ENCODE data around the gene HPS1. TPM values are rescaled to one million over a fixed set of nuclear protein-coding genes. Genes with fewer than 3 reads are reported as not detected.

The HPS1 gene
- total RNA-seq, 3 donors from 2014 or later (not counting 1 experiment from before 2014, with no cell fraction given), result 92.4 to 103 (median 102) TPM

DNA sequence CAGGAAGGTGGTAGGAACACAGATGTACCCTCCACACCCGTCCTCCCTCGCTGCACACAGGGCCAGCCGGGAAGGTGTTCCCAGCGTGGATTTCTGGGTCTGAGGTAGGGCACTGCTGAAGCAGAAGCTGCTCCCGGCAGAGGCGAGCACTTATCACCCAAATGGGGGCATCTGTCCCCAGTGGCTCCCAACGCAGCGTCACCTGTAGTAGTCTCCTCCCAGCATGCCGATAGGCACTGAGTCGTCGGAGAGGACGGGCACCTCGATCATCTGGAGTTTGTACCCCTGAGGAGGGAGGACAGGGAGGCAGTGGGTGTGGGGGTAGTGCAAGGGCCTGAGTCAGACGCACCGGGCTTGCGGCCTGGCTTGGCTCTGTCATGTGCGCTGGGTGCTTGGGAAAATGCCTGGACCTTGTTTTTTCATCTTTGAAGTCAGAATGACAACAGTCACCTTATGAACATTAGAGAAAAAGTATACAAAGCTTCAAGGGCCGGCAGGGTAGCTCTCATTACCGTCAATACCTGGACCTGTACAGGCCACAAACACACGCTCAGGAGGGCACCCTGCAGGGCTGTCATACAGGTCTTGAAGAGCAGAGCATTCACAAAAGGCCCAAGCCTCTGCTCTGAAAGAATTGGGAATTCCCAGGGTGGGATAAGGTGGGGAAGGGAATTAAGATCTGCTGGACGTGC, 28.6 kb downstream of the HPS1 start:
- no peaks in the 10 kb centered on the region for H3K9me3 ChIP-seq (ENCODE audit: control insufficient read depth, insufficient read depth, low read length)
- ATAC-seq (no peak), DNase-seq (no peak)
- peaks cover 12 to 19% of the 10 kb centered on the region in 2 donors for H3K4me1 Mint-ChIP-seq
- TF ChIP-seq, protein P1, sequence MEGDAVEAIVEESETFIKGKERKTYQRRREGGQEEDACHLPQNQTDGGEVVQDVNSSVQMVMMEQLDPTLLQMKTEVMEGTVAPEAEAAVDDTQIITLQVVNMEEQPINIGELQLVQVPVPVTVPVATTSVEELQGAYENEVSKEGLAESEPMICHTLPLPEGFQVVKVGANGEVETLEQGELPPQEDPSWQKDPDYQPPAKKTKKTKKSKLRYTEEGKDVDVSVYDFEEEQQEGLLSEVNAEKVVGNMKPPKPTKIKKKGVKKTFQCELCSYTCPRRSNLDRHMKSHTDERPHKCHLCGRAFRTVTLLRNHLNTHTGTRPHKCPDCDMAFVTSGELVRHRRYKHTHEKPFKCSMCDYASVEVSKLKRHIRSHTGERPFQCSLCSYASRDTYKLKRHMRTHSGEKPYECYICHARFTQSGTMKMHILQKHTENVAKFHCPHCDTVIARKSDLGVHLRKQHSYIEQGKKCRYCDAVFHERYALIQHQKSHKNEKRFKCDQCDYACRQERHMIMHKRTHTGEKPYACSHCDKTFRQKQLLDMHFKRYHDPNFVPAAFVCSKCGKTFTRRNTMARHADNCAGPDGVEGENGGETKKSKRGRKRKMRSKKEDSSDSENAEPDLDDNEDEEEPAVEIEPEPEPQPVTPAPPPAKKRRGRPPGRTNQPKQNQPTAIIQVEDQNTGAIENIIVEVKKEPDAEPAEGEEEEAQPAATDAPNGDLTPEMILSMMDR (IDR thresholded peaks at IDR 0.05), result no peak
- intact Hi-C loops (cut with micrococcal nuclease), result no loop called here
- 97% methylated on average over 21 of the region's 21 CpGs for WGBS (ENCODE audit: insufficient coverage)
- H3K4me3 ChIP-seq (ENCODE audit: low read length), result no peak overlapping the region
- H3K27ac ChIP-seq (ENCODE audit: low read length), result no peak overlapping the region
- H3K9me3 Mint-ChIP-seq, result no peaks in the 10 kb centered on the region
- no peaks in the 10 kb centered on the region for H3K27me3 Mint-ChIP-seq (ENCODE audit: low read depth in 2 of 2)
- H3K4me3 Mint-ChIP-seq, result no peak overlapping the region
- H3K36me3 ChIP-seq (ENCODE audit: control insufficient read depth, insufficient read depth, low read length), result peaks cover 43% of the 10 kb centered on the region
- H3K36me3 Mint-ChIP-seq, result peaks cover 7% of the 10 kb centered on the region
- no peaks in the 10 kb centered on the region for H3K27me3 ChIP-seq (ENCODE audit: control insufficient read depth, insufficient read depth, low read length)
- H3K4me1 ChIP-seq (ENCODE audit: control insufficient read depth, insufficient read depth, low read length), result peaks cover 18% of the 10 kb centered on the region
- no peak overlapping the region for H3K27ac Mint-ChIP-seq

DNA sequence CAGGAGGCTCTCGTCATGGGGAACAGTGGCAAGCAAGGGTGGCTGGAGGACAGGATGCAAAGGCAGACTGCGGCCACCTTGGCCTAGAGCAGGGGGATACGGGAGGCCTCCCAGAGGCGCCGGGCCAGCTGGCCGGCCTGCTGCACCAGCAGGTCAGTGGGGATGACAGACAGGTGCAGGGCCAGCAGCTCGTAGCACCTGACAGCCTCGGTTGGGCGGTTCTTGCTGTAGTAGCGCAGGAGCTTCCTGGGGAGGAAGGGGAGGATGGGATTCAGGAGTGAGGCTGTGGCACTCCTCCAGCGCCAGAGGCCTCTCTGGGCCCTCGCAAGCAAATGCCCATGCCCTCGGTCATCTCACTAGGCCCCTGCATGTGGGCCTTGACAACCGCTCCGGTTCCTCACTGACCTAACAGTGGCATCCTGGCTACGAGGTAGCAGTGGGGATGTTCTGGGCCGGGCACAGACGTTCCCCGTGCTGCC, 29.2 kb downstream of the HPS1 start:
- Histone ChIP-seq H3K36me3 (ENCODE audit: control insufficient read depth, insufficient read depth, low read length) (peaks cover 43% of the 10 kb centered on the region), H3K9me3 (ENCODE audit: control insufficient read depth, insufficient read depth, low read length) (no peaks in the 10 kb centered on the region), H3K4me3 (ENCODE audit: low read length) (no peak overlapping the region), H3K27me3 (ENCODE audit: control insufficient read depth, insufficient read depth, low read length) (no peaks in the 10 kb centered on the region), H3K27ac (ENCODE audit: low read length) (no peak overlapping the region), H3K4me1 (ENCODE audit: control insufficient read depth, insufficient read depth, low read length) (peaks cover 18% of the 10 kb centered on the region)
- Mint-ChIP-seq H3K4me3 (no peak overlapping the region), H3K27me3 (ENCODE audit: low read depth in 2 of 2) (no peaks in the 10 kb centered on the region), H3K4me1 (peaks cover 12 to 21% of the 10 kb centered on the region in 2 donors), H3K27ac (no peak overlapping the region), H3K9me3 (no peaks in the 10 kb centered on the region), H3K36me3 (peaks cover 7% of the 10 kb centered on the region)
- WGBS (ENCODE audit: insufficient coverage), result 97% methylated on average over 19 of the region's 19 CpGs
- no peak for DNase-seq
- intact Hi-C loops (cut with micrococcal nuclease), result no loop called here
- ATAC-seq, result no peak
- TF ChIP-seq, protein P1 (IDR thresholded peaks at IDR 0.05), result no peak

DNA sequence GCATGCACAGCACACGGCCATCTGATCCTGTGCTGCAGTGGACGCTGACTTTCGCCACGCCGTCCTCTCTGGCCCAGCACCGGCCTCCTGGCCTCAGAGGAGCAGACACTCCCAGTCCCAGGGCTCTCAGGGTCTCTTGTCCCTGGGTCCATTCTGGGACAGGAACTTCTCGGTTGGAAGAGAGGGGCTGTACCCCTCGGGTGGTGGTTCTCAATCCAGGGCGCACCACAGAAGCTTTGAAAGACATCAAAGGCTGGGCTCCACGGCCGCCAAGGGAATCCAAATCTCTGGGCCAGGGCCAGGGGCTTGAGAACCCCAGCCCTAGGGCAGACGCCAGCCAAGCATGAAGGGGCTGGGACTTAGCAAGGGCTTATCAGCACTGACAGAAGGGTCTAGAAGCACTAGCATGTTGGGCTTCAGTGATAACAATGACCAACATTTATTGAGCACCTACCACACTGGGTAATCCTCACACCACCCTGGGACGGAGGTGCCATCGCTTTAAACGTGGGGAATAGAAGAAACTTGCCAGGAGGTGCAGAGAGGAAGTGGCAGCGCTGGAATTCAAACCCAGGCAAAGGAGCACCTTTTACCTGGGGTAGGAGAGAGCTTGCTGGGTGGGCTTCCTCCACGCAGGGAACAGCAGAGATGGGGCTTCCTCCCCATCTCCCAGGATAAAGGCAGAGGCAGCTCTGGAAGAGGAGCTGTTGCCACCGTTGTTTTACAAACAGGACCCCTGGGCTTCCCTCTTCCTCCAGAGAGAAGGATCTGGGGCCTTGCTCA, 29.9 kb downstream of the HPS1 start:
- Mint-ChIP-seq H3K36me3 (peaks cover 7% of the 10 kb centered on the region), H3K4me1 (peaks cover 12 to 23% of the 10 kb centered on the region in 2 donors), H3K27ac (peak overlapping the region; percentile 38 to 96), H3K4me3 (peak overlapping the region; percentile 25), H3K27me3 (ENCODE audit: low read depth in 2 of 2) (no peaks in the 10 kb centered on the region), H3K9me3 (no peaks in the 10 kb centered on the region)
- 94% methylated on average over 16 of the region's 18 CpGs for WGBS (ENCODE audit: insufficient coverage)
- H3K4me1 ChIP-seq (ENCODE audit: control insufficient read depth, insufficient read depth, low read length), result peaks cover 18% of the 10 kb centered on the region
- DNase-seq, result no peak
- peaks cover 37% of the 10 kb centered on the region for H3K36me3 ChIP-seq (ENCODE audit: control insufficient read depth, insufficient read depth, low read length)
- H3K27ac ChIP-seq (ENCODE audit: low read length), result no peak overlapping the region
- no peak overlapping the region for H3K4me3 ChIP-seq (ENCODE audit: low read length)
- TF ChIP-seq, protein P1 (IDR thresholded peaks at IDR 0.05), result no peak
- intact Hi-C loops (cut with micrococcal nuclease), result no loop called here
- no peak for ATAC-seq
- no peaks in the 10 kb centered on the region for H3K27me3 ChIP-seq (ENCODE audit: control insufficient read depth, insufficient read depth, low read length)
- no peaks in the 10 kb centered on the region for H3K9me3 ChIP-seq (ENCODE audit: control insufficient read depth, insufficient read depth, low read length)

Measured in natural killer cell (primary cell).